HG02798 (cell line): ENCODE measurements around the gene KCNMA1.

Source experiments
- ATAC-seq: cut with Tn5 transposase; IDR thresholded peaks from one replicate; pipeline ENCODE4 v1.9.1; 2021; ENCODE audit warnings: mild to moderate bottlenecking; ENCODE audit not compliant: unreplicated experiment, poor library complexity

The KCNMA1 gene

DNA sequence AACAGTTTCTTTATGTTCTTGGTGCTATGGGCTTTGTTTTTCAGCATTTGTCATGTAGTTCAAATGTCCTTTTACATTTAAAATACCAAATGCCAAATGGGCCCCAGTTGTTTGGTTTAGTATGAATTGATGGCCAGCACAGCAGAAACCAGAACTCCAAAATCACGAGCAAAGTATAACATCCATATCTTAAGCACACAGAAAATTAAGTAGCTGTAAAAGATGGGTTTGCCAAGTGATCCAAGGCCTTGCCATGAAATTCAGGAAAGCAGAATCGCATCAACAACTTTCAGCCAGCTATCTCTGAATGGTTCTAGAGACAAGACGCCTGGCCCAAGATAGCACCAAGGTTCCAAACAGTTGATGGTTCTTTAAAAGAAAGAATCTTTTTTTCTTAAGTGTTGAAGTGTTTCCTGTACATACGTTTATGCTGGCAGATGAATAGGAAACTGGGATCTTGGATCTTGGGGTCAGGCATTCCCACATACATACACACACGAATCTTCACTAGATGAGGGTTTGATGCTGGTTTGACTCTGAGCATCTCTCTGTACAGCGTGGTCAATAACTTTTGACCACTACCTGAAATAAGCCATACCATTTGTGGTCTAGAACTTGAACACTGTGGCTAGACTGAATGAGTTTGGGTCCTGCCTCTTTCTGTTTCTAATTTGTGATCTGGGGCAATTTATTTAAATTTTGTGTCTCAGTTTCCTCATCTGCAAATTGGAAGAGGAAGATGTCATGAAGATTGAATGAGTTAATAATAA lies 711.8 kb downstream of the KCNMA1 start:
- no peak for ATAC-seq

DNA sequence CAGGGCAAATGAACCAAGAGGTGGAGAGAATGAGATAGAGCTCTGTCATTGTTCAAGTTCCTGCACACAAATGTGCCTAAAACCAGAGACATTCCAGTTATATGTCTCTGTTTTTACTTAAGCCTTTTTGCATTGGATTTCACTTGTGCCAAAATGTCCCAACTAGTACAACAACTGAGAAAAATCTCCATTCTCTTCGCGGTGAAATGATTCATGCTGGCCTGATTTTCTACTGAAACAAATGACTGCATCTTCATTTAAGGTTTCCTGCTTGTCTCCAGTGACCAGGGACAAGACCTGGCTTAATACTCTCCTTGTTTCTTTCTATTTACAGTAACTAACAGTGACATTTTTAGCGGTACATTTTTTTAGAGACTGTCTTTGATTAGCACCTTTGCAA lies 714.9 kb downstream of the KCNMA1 start:
- no peak for ATAC-seq

DNA sequence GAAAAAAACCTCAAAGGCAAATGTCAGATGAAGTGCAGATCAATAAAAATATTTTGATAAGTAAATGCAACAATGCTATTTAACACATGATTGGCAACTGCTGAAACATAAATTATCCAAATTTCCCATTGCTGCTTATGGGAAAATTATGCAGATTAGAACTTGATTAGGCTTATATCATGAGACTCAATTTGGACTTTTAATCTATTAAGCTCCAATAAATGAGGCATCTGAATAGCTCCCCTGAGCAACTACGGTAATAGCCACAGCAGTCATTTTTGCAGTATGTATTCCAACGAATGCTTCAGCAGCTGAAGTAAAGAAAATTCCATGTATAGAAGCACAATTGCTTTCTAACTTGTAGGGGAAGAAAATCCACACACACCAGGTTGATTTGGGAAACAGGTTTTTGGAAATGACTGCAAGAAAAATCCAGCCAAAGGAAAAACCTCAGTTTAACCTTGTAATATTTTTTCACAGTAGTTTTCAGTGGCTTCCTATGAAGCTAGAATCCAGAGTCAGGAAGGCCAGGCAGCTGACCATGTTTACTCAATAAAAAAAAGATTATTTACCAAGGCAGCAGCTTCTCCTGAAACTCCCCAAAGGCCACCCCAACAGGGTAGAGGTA lies 716.1 kb downstream of the KCNMA1 start:
- ATAC-seq, result no peak

DNA sequence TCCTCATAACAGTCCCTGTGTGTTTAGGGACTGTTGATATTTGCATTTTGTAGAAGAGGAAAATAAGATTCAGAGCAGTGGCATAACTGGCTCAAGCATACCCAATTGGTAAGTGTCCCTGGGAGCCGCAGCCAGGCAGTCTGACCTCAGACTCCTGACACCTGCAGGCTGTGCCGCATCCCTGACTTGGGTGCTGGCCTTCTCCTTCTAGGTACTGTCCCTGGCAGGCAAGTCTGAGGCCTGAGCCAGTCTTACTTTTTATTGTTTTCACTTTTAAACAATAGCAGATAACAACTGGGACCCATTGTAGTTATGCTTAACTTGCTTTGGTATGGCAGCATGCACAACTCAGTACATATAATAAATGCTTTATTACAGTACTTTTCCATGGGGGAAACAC lies 717.0 kb downstream of the KCNMA1 start:
- ATAC-seq, result no peak

DNA sequence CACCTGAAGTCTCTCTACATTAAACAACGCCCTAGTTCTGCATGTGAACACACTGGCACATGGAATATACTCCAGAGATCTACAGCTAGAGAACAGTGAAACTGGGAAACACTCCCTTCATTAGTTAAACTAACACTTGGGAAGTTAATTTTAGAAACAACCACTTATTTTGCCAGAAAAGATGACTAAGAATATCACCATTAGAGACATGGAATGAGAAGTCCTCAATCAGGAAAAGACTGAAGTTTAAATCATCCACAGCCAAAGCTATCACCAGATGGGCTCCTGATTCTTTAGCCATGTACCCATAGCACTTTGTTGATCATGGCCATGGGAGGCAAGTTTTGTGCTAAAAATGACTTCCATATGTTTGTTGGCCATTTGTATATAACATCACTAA lies 719.5 kb downstream of the KCNMA1 start:
- ATAC-seq, result no peak

DNA sequence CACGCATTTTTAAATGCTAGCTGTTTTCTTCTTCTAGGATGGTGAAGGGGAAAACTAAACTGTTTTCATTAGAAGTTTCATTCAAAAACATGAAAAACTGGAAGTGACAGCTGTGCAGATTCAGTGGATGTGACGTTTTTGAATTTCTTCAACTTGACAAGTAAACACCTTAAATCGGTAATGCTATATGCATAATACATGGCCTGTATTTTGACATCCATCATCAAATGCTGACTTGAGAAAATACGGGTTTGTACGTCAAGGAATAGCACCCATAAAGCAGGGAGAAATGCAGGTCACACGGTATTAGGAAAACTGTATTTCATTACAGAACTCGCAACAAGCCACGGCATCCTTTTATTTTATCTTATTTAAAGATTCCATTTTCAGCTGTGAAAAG lies 720.5 kb downstream of the KCNMA1 start:
- ATAC-seq, result no peak

DNA sequence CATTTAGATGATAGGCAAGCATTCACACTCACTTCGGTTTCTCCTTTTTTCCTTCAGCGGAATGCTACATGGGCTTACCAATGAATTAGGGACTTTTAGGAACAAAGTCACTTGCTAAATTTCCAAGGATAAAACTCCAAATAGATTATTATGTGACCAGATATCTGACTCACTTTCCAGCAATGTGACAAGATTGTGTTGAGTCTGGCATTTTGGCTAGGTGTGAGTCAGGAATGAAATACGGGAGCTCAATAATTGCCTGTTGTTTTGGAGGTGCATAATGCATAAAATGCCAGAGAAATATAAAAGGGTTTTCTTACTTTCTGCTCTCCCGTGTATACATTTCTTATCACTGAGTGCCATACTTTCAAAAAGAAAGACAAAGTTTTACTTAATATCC lies 721.1 kb downstream of the KCNMA1 start:
- ATAC-seq, result no peak

DNA sequence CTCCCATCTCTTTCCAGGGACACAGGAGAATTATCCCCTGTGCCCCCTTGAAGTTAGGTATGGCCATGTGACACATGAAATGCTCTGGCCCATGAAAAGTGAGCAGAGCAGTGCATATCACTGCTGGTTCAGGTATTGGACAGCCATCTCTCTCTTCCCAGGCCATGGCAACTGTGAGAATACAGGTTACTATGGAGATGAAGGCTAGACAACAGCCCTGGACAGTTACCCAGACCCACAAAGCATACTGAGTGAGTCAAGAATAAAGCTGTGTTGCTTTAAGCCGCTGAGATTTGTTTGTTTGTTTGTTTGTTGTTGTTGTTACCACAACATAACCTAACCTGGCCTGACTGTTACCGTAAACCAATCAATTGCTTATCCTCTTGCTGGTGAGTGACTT lies 722.3 kb downstream of the KCNMA1 start:
- ATAC-seq, result no peak

DNA sequence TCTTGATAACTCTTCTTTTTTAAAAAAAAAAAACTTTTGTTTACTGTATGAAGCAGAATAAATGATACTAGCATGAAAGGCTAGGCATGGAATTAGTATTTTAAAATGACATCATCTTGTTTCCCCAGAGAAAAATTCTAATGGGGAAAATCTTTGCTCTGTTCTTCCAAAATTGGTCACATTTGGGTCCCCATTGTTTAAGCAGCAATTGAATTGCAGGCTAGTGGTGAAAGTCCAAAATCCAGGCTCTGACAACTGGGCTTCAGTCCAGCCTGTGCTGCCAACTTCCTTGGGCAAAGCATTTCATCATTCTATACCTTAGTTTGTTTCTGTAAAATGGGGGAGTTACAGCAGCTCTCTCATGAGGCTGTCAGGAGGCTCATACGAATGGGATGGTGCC lies 726.4 kb downstream of the KCNMA1 start:
- no peak for ATAC-seq

DNA sequence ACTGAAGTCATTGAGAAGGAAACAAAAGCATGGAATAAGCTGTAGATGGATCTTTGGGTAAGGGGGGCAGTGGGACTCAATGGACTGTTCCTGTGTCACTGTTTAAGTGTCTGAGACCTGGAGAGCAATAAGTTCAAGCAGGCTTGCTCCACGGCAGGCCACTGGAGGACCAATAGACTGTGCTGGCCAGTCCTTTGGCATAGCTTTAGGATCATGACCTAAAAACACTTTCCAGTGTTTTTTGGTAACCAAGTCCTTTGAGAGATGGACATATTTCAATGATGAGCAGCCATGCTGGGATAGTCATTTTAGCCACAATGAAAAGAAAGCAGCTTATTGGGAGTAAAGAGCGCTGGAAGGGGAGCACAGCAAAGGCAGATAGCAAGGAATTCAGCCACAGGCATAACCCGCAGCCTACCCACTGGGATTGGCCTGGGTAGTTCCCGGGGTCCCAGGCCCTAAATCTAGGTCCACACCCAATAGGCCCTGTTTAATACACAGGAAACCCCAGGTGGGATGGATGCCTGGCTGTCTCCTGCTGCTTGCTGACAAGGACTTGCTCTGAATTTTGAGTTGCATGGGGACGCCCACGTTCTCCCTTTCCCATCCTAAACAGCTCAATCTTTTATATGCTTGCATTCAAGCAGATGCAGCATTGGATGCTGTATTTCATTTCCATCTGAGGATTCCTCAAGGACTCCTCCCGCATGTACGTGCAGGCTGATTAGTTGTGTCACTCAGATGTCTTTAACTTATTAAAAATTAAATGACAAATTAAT lies 727.2 kb downstream of the KCNMA1 start:
- no peak for ATAC-seq

DNA sequence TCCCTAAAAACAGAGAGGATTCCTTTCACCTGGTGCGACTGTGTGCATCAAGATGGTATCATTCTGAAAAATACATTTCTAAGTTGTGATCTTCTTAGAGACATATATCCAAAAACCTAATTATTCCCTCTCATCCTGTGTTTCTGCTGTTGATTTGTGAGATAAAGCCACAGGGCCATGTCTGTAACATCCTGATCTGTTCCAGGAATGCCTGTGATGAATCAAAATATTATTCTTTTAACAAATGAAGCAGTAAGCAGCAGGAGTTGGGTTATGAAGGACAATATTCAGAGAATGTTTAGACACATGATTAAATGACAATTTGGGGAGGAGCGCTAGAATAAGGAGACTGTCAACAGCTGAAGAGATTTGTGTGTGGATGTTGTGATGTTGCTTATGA lies 731.4 kb downstream of the KCNMA1 start:
- ATAC-seq, result no peak

DNA sequence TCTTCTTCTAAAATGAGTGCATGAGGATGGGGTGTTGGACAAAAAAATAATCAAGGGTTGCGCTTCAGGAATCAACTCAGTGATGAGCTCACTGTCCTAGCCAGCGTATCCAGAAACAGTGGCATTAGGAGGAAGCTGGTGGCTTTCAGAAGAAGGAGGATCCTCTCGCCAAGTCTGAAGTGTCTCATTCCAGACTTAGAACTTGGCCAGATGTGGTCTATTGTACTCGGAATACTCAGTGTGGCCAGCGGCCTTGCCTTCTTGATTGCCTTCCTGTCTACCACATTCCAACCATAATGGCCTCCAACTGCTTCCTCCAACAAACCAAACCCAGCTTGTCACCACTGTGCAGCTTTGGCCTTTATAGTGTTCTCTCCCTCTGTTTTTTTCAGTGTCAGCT lies 732.4 kb downstream of the KCNMA1 start:
- no peak for ATAC-seq

DNA sequence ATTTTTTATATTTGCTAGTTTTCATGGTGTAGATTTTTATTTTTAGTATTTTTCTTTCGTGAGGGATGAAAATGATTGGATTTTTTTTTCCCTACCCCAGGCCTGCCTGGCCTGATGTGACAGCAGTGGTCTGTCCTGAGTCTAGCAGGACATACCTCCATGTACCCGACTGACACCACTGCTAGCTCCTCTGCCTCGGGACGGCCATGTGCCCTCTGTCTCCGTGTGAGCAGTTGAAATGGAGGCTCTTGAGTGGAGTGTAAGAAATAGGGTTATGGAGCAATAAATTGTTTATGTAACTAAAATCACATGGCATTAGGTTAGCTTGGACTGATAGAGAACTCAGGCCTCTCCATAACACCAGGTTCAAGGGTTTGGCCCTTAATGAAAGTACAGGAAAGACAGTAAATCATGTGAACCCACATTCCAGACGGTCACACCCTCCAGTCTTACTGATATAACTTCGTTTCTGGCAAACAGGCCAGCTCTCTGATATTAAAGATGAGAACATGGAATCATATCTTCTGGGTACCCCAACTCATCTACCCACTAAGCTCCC lies 734.1 kb downstream of the KCNMA1 start:
- no peak for ATAC-seq

DNA sequence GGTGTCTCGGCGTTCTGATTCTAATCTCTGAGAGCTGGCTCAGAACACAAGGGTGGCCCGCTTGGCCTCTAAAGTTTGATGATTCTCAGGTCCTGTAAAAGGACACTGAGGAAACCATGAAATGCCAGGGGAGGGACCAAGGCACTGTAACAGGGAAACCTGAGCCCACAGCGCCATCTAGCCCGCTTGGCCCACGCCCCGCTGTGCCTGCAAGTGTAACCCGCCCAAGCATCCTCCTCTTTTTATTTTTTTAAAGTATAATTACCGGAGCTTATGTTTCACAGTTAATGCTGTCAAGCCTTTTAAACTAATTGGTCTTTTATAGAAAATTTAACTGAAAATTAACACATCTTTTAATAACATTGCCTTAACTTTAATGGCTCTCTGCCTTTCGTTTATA lies 734.7 kb downstream of the KCNMA1 start:
- no peak for ATAC-seq

DNA sequence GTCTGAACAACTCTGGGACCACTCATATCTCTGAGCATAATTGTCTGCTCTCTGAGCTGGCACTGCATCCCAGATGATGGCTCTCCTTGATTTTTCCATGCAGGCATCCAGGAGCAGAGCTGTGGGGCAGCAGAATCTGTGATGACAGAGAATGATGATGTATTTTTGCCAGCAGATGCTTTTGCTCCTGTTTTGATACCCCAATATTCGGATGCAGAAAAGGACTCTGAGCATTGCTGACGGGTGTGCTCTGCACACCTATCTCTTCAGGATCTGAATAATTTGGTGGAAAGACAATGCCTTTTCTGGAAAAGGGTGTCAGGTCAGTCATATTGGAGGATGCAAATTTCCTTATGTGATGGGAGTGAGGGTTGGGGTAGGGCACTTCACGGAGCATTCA lies 735.9 kb downstream of the KCNMA1 start:
- ATAC-seq, result no peak

DNA sequence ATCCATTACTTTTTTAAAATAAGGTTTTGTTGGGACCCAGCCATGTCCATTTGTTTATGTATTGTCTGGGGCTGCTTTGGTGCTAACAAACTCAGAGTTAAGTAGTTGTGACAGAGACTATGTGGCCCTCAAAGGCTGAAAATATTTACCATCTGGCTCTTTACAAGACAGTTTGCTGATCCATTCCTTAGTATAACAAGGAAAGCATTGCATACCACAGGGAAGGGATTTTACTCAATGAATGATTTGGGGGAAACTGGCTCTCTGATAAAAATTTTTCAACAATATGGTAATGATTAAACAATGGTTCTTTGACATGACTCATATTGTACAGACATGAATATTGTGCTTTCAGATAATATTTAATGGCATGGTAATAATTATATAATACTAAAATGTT lies 738.1 kb downstream of the KCNMA1 start:
- ATAC-seq, result no peak

DNA sequence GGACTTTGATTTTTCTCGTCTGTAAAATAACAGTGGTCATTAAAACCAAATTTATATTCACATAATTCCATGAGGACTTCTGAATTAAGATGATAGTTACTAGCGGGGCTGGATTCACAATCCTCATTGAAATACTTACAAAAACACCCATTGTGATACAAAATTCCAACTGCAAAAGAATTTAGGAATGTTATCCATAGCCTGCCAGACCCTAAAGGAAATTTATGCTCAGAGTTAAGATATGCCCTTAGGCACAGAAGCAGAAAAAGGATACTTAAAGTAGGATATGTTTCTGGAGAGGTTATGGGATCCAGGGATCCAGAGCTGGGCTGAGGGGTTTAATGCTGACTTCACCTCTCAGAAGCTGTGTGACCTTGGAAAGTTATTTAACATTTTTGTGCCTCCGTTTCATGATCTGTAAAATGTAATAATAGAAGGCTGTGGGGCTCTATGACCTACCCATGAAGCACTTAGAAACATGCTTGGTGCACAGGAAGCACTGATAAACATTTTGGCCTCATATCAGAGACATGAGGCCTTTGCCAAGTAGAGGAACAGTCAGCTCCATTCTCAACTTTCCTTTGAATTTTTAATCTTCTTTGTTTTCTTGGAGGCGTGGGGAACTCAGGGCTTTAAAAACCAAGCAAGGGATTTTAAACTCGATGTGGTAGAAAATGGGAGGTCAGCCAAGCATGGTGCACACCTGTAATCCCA lies 744.7 kb downstream of the KCNMA1 start:
- no peak for ATAC-seq

DNA sequence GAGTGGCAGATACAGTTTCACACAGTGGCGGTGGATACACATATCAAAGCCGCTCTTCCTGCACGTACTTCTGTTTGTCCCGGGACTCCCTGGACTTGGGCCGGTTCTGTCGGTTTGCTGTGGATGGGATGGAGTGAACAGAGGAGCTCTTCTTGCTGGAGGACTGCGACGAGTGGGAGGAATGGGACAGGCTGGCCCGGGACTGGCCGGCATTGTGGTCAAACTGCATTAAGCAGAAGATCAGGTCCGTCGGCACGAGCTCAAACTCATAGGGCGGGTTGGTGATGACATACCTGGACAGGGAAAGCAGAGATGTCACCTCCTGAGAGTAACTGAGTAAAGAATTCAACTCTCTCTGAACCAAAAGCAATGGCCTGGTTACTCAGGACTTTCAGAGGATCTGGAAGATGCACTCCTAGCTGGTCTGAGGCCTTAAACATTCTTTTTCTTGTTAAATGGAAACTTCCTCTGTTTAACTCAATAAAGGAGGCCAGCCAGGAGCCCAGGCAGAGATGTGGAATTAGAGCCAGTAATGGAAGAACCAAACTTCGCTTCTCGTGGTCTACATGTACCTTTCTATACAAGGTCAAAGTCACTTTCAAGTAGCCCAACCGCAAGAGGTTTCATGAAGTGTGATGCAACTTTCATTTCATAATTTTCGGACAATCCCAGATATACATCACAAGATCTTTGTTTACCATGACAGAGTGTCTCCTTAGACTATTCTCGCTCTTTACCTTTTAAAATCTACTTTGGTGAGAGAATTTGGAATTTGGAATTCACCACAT lies 750.2 kb downstream of the KCNMA1 start:
- no peak for ATAC-seq

DNA sequence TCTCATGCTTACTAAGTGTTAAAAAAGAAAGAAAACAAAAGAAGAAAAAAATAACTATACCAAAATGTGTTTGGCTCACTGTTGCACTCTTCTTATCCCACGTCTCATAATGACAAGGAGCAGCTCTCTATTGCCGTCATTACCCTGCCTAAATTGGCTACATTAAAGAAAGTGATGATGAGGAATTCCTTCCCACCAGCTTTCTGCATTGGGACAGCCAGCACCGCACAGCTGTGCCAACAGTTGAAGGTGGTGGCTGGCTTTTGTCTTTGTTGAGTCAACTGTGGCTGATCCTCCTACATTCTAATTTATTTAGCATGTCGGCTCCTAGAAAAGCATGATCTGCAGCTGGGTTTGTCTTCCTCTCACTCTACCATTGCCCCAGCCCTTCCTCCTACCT lies 751.8 kb downstream of the KCNMA1 start:
- ATAC-seq, result no peak
